Activated naive CD4-positive, alpha-beta T cell treated with anti-CD3 and anti-CD28 coated beads, Interleukin-2, amount 50 U/mL, for 16 hours (primary cell): ENCODE measurements around the gene CLEC4F.
"Not testable (repeated sequence)": the region's sequence is repeated elsewhere in the genome, so short reads cannot be mapped to it uniquely, and the experiment has no call there.

Experiments
- DNase-seq: peaks from one replicate; pipeline ENCODE4 v3.0.0-alpha.2; 2020

The CLEC4F gene

GRCh38 chr2:70826696-70827350, 6.4 kb upstream of the CLEC4F start:
- DNase-seq, result no peak

- no peak for DNase-seq
These were observed 2.9 kb upstream of the CLEC4F start for GRCh38 chr2:70823249-70823648.

DNA sequence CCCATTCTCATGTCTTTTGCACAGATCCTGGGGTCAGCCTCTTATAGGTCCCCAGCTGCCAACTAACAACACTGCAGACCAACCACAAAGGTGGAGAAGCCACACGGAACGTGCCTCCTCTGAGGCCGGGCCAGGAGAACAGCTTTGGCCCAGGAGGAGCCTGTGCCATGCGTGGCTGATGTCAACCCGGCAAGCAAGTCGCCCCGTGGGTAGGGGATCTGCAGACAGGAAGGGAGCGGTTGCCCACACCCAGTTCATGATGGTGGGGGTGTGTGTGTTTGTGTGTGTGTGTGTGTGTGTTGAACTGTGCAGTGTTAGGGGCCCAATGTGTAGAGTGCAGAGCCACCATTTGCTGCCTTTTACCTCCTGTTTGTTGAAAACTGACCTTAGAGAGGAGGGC, 2.4 kb upstream of the CLEC4F start:
- no peak for DNase-seq

GRCh38 chr2:70817284-70817954, 3.0 kb downstream of the CLEC4F start:
- no peak for DNase-seq

DNA sequence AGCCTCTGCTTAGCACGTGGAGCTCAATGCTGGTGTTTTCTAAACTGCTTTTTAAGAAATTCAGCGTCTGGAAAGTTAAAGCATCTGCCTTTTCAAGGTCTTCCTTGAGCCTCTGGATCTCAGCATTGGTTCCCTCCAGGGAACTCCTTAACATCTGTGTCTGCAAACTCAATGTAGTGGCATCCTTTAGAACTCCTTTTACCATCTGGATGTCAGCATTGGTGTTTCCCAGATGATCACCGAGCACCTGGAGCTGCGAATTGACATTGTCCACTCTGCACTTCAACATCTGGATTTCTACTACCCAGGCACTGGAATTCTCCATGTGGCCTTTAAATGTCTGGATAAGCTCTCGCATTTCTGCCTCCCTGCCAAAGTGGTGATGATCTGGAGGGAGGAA, 3.7 kb downstream of the CLEC4F start:
- DNase-seq, result no peak

DNA sequence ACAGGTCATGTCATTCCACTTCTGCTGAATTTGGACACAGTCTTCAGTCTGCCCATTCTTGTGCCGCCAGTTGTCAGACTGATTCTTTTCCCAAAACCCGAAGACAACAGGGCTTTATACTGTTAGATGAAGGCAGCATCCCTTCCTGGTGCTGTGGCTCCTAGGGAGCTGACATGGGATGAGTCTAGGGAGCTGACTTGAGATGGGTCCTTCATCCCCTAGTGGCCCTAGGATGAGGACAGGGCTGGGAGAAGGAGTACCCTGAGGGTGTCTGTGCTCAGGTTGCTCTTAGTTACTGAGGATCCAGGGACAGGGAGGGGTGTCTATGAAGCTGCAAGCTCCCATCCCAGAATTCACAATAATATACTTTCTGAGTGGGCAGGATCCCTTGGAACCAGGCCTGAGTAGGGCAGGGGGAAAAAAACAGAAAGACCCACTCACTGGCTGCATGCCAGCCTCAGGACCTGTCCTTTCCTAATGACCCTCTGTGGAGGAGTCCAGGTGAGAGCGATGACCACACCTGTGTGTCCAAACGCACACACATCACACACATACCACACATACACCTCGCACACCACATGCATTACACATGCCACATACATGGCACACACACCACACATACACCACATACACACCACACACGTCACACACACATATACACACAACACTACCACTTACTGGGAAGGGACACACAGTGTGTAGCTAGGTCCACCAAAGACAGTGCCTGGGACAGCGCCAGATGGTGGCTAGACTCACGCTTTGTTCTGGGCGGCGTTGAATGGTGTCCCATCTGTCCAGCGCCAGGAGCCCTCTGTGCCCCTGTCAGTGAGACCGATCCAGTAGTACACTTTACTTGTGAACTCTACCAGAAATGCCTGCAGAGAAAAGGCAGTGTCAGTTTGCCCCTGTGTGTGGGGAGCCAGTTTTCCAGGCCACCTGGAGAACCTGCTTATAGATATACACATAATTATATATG, 11.1 kb downstream of the CLEC4F start:
- no peak for DNase-seq

- no peak for DNase-seq
These were observed 12.6 kb downstream of the CLEC4F start for GRCh38 chr2:70807828-70808118.

- DNase-seq, result no peak
These were observed 13.1 kb downstream of the CLEC4F start for GRCh38 chr2:70807102-70807827.

- no peak for DNase-seq
These were observed 13.8 kb downstream of the CLEC4F start for GRCh38 chr2:70806620-70807019.

- no peak for DNase-seq
These were observed 14.4 kb downstream of the CLEC4F start for GRCh38 chr2:70806013-70806412.

DNA sequence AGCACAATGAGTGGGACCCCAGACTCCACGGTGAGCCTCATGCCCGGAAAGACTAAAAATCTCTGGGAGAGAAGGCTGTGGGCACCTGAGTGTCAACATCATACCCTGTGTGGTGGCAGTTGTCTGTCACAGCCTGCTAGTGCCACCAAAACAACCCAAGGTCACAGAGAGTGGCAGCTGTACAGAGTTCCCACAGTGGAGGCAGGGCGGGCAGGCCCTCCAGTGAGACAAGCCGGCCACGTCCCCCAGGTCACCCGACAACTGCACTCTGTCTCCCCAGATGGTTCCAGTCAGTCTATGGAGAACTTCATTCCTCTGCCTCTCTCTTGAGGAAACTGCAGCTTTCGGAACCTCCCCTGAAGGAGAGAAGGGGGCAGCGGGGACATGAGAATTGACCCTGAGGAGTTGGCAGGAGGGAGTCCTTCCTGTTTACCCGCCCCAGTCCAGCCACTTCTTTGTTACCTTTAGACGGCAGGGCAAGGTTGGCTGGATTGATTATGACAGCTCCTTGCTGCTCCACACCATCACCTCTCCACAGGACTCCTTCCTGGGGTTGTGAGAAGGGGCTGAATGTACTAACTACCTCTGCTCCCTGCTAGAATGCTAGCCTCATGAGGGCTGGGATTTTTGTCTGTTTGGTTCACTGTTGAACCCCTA, 18.7 kb downstream of the CLEC4F start:
- DNase-seq, result no peak

DNA sequence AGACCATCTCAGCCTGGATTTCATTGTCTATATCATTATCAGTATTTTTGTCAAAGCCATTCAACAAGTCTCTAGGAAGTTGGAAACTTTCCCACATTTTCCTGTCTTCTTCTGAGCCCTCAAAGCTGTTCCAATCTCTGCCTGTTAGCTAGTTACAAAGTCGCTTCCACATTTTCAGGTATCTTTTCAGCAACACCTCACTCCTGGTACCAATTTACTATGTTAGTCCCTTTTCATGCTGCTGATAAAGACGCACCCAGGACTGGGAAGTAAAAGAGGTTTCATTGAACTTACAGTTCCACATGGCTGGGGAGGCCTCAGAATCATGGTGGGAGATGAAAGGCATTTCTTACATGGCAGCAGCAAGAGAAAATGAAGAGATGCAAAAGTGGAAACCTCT, 20.7 kb downstream of the CLEC4F start:
- DNase-seq, result no peak

DNA sequence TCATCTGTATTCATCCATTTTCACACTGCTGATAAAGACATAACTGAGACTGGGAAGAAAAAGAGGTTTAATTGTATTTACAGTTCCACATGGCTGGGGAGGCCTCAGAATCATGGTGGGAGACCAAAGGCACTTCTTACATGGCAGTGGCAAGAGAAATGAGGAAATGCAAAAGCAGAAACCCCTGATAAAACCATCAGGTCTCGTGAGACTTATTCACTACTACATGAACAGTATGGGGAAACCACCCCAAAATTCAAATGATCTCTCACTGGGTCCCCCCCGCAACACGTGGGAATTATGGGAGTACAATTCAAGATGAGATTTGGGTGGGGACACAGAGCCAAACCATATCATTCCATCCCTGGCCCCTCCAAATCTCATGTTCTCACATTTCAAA, 22.4 kb downstream of the CLEC4F start:
- DNase-seq, result not testable (repeated sequence)

GRCh38 chr2:70797506-70797905, 22.9 kb downstream of the CLEC4F start:
- DNase-seq, result no peak

DNA sequence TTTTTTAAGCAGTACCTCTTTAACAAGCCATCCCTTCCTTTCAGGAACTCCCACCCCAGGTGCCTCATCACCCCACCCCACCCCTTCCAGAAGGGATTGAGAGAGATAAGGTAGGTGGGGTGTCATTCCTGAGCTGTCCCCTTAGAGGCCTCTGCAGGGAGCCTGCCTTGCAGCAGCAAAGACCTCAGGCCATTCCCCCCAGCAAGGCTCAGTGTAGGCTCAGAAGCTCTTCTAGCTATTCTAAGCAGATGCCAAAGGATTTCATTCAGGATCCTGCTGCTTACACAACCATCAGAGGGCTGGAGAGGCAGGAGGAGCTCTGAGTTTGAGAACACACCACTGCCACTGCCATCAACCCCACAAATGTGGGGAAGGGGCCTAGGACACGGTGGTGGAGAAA, 24.1 kb downstream of the CLEC4F start:
- no peak for DNase-seq

DNA sequence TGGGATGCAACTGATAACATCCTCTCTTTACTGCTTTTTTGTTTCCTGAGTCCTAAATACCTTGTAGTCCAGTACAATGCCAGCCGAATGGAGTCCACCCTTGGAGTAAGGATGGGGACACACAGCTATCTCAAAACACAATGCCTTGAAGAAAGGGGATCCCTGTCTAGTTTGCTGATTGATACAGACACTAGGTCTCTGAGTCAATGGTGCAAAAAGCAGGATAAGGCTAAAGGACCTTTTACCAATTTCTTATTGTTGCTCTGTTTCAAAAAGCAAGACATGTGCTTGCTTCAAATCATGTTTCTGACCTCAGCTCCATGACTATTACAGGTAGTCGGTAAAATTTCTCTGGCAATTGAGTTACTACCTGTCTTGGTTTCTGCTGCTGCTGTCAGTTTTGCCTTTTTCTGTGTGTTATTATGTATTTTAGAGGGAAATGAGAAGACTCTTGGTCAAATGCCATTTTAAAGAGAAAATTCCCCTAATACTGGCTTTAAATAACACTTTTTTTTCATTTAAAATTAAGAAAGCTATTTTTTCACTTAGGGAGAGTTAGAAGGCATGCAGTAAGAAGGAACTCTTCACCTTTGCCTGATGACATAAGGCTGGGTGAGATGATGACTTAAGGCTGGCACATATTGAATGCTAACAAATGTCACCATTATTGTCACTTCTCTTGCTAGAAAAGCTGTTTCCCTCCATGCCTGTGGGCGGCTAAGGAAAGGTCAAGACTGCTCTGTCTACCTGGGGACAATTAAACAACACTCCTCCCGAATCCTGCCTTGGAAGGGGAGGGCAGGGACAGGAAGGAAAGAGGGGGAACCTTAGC, 25.0 kb downstream of the CLEC4F start:
- DNase-seq, result no peak

DNA sequence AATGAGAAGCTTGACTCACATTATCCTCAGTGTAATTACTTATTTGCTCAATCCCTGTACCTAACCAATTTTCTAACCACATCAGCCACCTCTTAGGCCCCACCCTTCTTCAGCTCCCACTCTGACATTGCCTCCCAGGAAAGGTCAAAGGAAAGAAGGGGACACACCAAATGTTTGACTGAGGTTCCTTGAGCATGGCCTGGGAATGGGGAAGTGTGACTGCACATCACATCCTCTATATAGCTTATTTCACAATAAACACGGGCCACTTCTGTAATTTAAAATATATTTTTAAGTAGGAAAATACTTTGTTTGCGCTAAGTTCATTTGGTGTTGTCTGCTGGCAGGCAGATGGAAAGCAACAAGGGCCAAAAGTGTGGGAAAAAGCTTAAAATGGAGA, 26.9 kb downstream of the CLEC4F start:
- DNase-seq, result no peak

DNA sequence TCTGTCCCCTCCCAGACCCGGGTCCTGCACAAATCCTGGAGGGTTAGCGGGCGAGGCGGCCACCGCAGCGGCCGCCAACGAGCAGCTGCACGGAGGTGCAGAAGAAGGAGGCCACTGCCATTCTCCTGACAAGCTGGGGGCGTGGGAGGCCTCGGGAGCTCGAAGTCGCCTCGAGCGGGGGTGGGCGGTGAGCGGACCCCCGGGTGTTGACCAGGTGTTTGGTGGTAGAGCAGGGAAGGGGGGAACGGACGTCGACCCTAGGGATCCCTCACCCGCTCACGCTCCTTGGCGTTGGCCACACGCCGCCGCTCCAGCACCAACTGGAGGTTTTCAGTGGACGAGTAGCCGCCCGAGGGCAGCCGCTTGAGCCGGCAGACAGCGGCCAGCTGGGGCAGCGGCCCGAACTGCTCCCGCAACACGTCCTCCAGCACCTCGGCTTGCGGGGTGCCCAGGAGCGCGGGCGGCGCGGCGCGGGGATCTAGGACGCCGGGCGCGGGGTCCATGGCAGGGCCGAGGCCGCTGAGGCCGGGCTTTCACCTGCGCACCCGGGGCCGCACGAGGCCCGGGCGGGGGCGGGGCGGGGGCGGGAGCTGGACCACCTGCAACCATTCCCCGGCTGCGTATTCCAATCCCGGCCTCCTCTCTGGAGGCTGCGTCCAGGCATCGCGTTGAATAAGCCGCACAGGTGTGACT, 30.1 kb downstream of the CLEC4F start, which contains the start of gene FIGLA:
Gene FIGLA (minus strand): TSS at position 508 of the 693 bp plus-strand sequence. CDS start 5 bp downstream, at position 503.
- DNase-seq, result no peak

GRCh38 chr2:70789304-70790135, 30.9 kb downstream of the CLEC4F start:
- peak; percentile 75 for DNase-seq
